K562 (cell line): ENCODE data around the gene NSMCE1. TPM values are rescaled to one million over a fixed set of nuclear protein-coding genes. Genes with fewer than 3 reads are reported as not detected.
A peak's percentile ranks its signal among the peaks of the same experiment; 100 is the strongest.

Source experiments
- ATAC-seq: fragments of 200-7000 bp; cut with Tn5 transposase; 3 replicates; pipeline ENCODE4 v1.9.1; 2020; ENCODE audit warnings: moderate library complexity
- BruUV-seq: library from RNA; stranded (reverse); fragments of 400-500 nt; replicated peaks from 2 replicates; lab custom pipeline; 2021; lab: Mats Ljungman, UMichigan
- CTCF ChIA-PET: fragments of 300-600 bp; formaldehyde crosslinking; extraction: SDS; loops from one replicate; lab custom pipeline; 2021; ENCODE audit warnings: low intra/inter-chr PET ratio; lab: Yijun Ruan, JAX
- POLR2A ChIA-PET: fragments of 300-600, 350-650 bp; sonication (Branson Sonifier 250); formaldehyde crosslinking; extraction: SDS; loops from one replicate; lab custom pipeline; 2021; ENCODE audit warnings: antibody characterized with exemption, inconsistent platforms; lab: Yijun Ruan, JAX
- DNase-seq, 4 experiments: peaks; one replicate each; pipeline versions ENCODE4 v3.0.0 to v3.0.0-alpha.2; 2011 to 2018; ENCODE audit warnings: low spot score in 3 of 4, mixed read lengths in 3 of 4; ENCODE audit errors: extremely low read depth in 1 of 4
- FAIRE-seq: peaks from 2 replicates; lab custom pipeline; 2011; peaks lifted over from hg19 to GRCh38; lab: Jason Lieb, UNC
- H2AFZ ChIP-seq: 2 replicates; pipeline ENCODE4 v1.6.0; 2011; ENCODE audit warnings: low read depth, low read length, control low read depth, inconsistent platforms
- H3K27ac ChIP-seq: fragments of 200-600 bp; 3 replicates; pipeline ENCODE4 v1.8.0; 2011; ENCODE audit warnings: low read depth, mild to moderate bottlenecking, control low read depth, inconsistent platforms, low read length, moderate library complexity, mixed read lengths; ENCODE audit errors: extremely low read depth
- H3K27me3 ChIP-seq, 2 experiments: fragments of 300-600 bp in 1 of 2; 2 replicates in 1 of 2; 3 replicates in 1 of 2; pipeline versions ENCODE4 v1.6.0 to v1.8.0; 2011; ENCODE audit warnings: inconsistent platforms in 2 of 2, low read length in 2 of 2, mild to moderate bottlenecking in 1 of 2, mixed read lengths in 1 of 2, moderate library complexity in 1 of 2; ENCODE audit not compliant: control insufficient read depth in 2 of 2, insufficient read depth in 2 of 2
- H3K36me3 ChIP-seq: fragments of 300-600 bp; 3 replicates; pipeline ENCODE4 v1.8.0; 2011; ENCODE audit warnings: mild to moderate bottlenecking, low read length, inconsistent platforms; ENCODE audit not compliant: control insufficient read depth, insufficient read depth
- H3K4me1 ChIP-seq, 2 experiments: fragments of 200-600 bp in 1 of 2; replicated peaks in 1 of 2; 2 replicates in 1 of 2; 3 replicates in 1 of 2; pipeline versions ENCODE4 v1.5.1 to v1.8.0; 2011; ENCODE audit warnings: inconsistent platforms in 2 of 2, low read length in 2 of 2, mild to moderate bottlenecking in 1 of 2, mixed read lengths in 1 of 2, moderate library complexity in 1 of 2; ENCODE audit not compliant: control insufficient read depth in 2 of 2, insufficient read depth in 2 of 2
- H3K4me2 ChIP-seq: 2 replicates; pipeline ENCODE4 v1.6.1; 2011; ENCODE audit warnings: low read length, control low read depth, inconsistent platforms, mixed read lengths; ENCODE audit not compliant: insufficient read depth
- H3K4me3 ChIP-seq: fragments of 200-600 bp; sonication (generic), shearing (Covaris generic); 2 replicates; pipeline ENCODE4 v1.5.1; 2016; ENCODE audit warnings: control low read depth, inconsistent platforms
- H3K79me2 ChIP-seq: fragments of 200-600 bp; 3 replicates; pipeline ENCODE4 v1.8.0; 2011; ENCODE audit warnings: low read length, inconsistent platforms; ENCODE audit not compliant: control insufficient read depth, insufficient read depth
- H3K9ac ChIP-seq, 2 experiments: 2 replicates each; pipeline versions ENCODE4 v1.6.0 to v1.6.1; 2011; ENCODE audit warnings: low read depth in 2 of 2, low read length in 2 of 2, control low read depth in 1 of 2, inconsistent platforms in 1 of 2, mild to moderate bottlenecking in 1 of 2, mixed read lengths in 1 of 2; ENCODE audit not compliant: insufficient read depth in 1 of 2
- H3K9me1 ChIP-seq: one replicate; pipeline ENCODE4 v1.6.0; 2011; ENCODE audit warnings: inconsistent platforms, mild to moderate bottlenecking, low read length, moderate library complexity; ENCODE audit not compliant: control insufficient read depth, insufficient read depth
- H3K9me3 ChIP-seq: replicated peaks from 2 replicates; pipeline ENCODE4 v1.5.1; 2011; ENCODE audit warnings: low read depth, low read length, inconsistent platforms; ENCODE audit not compliant: control insufficient read depth, insufficient read depth
- H4K20me1 ChIP-seq: replicated peaks from 2 replicates; pipeline ENCODE4 v1.6.1; 2011; ENCODE audit warnings: low read length, inconsistent platforms, mixed read lengths; ENCODE audit not compliant: control insufficient read depth, insufficient read depth
- KDM1A ChIP-seq, 2 experiments: fragments of 450-650 bp; IDR thresholded peaks; 2 replicates each; pipeline ENCODE4 v1.6.1; 2016; ENCODE audit warnings: mild to moderate bottlenecking in 2 of 2
- NR1H2 ChIP-seq: sonication (generic); formaldehyde crosslinking; IDR thresholded peaks from 2 replicates; pipeline ENCODE4 v1.4.0; 2020; ENCODE audit warnings: mild to moderate bottlenecking, missing genetic modification reagents
- TEAD4 ChIP-seq, 2 experiments: sonication (generic) in 1 of 2; formaldehyde crosslinking in 1 of 2; IDR thresholded peaks; 2 replicates each; pipeline versions ENCODE4 v1.6.1 to v1.8.0; 2012 to 2022; ENCODE audit warnings: borderline replicate concordance in 1 of 2, inconsistent platforms in 1 of 2, low read length in 1 of 2, mild to moderate bottlenecking in 1 of 2, missing genetic modification reagents in 1 of 2
- WGBS: fragments of 100-300 bp; shearing (Covaris generic); methylation state at CpG from one replicate; pipeline ENCODE4 v1.1.6; 2016; ENCODE audit warnings: low coverage, mixed read lengths; ENCODE audit not compliant: insufficient coverage; ENCODE audit errors: missing lambda C conversion rate; 5-methylcytosine and 5-hydroxymethylcytosine counted together
- in situ Hi-C: fragments of 300-500 bp; cut with MboI; formaldehyde crosslinking; loops from 4 replicates; pipeline ENCODE4 v1.15.0; 2018; ENCODE audit warnings: inconsistent platforms, mixed read lengths
- intact Hi-C: fragments of 100-400 bp; cut with micrococcal nuclease; formaldehyde crosslinking; loops from 2 replicates; pipeline ENCODE4 v1.14.2; 2022
- polyA plus RNA-seq, 8 experiments: library from polyadenylated mRNA; depleted of rRNA in 4 of 8; stranded (reverse) in 5 of 8; unstranded in 3 of 8; fragments of >200 nt; fragmentation: Nextera tagmentation in 2 of 8; fragmentation: Illumina TruSeq in 1 of 8; extraction: Ambion mirVana in 2 of 8; extraction: Trizol in 1 of 8; gene quantifications; 2 replicates each; pipeline versions ENCODE4 v1.2.1 to v1.2.3, GENCODE V29; 2011 to 2014; ENCODE audit warnings: inconsistent platforms in 1 of 8, missing spikeins in 1 of 8
- total RNA-seq, 7 experiments: library from RNA; depleted of rRNA in 6 of 7; stranded (reverse); fragments of >200 nt in 6 of 7; fragmentation: Illumina TruSeq in 2 of 7; extraction: Trizol in 2 of 7; gene quantifications; 2 replicates each; pipeline versions ENCODE4 v1.2.1 to v1.2.3, GENCODE V29; 2011 to 2021; ENCODE audit warnings: low replicate concordance in 1 of 7

The NSMCE1 gene
- total and polyA plus RNA-seq, 9 of the 15 experiments (the other 6 are each of a cell fraction or from before 2014, with no cell fraction given): 52.1 to 163 (median 61.5) TPM

DNA sequence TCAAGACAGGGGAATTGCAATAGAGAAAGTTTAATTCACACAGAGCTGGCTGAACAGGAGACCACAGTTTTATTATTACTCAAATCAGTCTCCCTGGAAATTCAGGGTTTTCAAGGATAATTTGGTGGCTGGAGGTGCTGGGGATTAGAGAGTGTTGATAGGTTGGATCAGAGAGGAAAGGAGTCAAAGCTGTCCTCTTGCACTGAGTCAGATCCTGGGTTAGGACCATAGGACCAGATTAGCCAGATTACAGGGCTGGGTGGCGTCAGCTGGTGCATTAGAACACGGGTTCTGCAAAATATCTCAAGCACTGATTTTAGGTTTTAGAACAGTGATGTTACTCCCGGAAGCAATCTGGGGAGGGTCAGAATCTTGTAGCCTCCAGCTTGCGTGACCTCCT lies 1.8 kb upstream of the NSMCE1 start:
- TF ChIP-seq KDM1A (IDR thresholded peaks at IDR 0.05) (peak; percentile 53 to 61), TEAD4 (IDR thresholded peaks at IDR 0.05; ENCODE audit: low read length) (no peak), TEAD4 (CRISPR knock-in tag; IDR thresholded peaks at IDR 0.05; ENCODE audit: borderline replicate concordance) (no peak), NR1H2 (CRISPR knock-in tag) (0 out of 2 replicates have a peak, but pooled peaks have one; percentile 36)
- no peak overlapping the region for H3K4me2 ChIP-seq
- H3K4me3 ChIP-seq: no peak overlapping the region
- ChIA-PET CTCF (no interaction called here), POLR2A (interaction anchor here (0.7 to 1.2 kb wide), 2 partner anchors 14 to 27 kb away, joined by 4 read pairs; no protein-coding TSS in a partner anchor)
- FAIRE-seq (no peak), DNase-seq (no peak), ATAC-seq (no peak)
- no peak overlapping the region for H2AFZ ChIP-seq
- WGBS: 61% methylated on average over 4 of the region's 4 CpGs
- H3K27me3 ChIP-seq: no peaks in the 10 kb centered on the region
- peaks cover 27% of the 10 kb centered on the region for H3K79me2 ChIP-seq
- BruUV-seq: no TSS peak
- H3K9me3 ChIP-seq: no peaks in the 10 kb centered on the region
- H3K9me1 ChIP-seq: no peaks in the 10 kb centered on the region
- no peak overlapping the region for H3K27ac ChIP-seq
- no peaks in the 10 kb centered on the region for H4K20me1 ChIP-seq
- peaks cover 4 to 7% of the 10 kb centered on the region in 2 experiments; a peak in 3 of 5 replicates for H3K4me1 ChIP-seq
- intact Hi-C loops: no loop called here
- no peaks in the 10 kb centered on the region; the same call in 2 of the 3 replicates for H3K36me3 ChIP-seq
- H3K9ac ChIP-seq: no peak overlapping the region
- in situ Hi-C loops: no loop called here
